GM19463 (cell line): ENCODE results near the gene CCDC38.
A peak's percentile ranks its signal among the peaks of the same experiment; 100 is the strongest.
"Not testable (repeated sequence)": the region's sequence is repeated elsewhere in the genome, so short reads cannot be mapped to it uniquely, and the experiment has no call there.

ENCODE experiments used
- ATAC-seq: cut with Tn5 transposase; IDR thresholded peaks from one replicate; pipeline ENCODE4 v1.9.1; 2021; ENCODE audit warnings: mild to moderate bottlenecking, moderate library complexity; ENCODE audit not compliant: unreplicated experiment

CCDC38 gene

GRCh38 chr12:95942524-95943329 is at the start of gene CCDC38:
Gene CCDC38 (minus strand): TSS chr12:95942614. CDS start chr12:95936509, 6,105 bp downstream.
- ATAC-seq: peak; percentile 96

GRCh38 chr12:95990136-95990535 is 47.7 kb upstream of the CCDC38 start:
- ATAC-seq: no peak

GRCh38 chr12:95989504-95990123 is 47.2 kb upstream of the CCDC38 start:
- ATAC-seq: no peak

GRCh38 chr12:95988506-95989275 is 46.3 kb upstream of the CCDC38 start:
- ATAC-seq: no peak

- ATAC-seq: no peak
Observed at GRCh38 chr12:95986635-95987570, 44.5 kb upstream of the CCDC38 start.

- no peak for ATAC-seq
Observed at GRCh38 chr12:95984682-95985081, 42.3 kb upstream of the CCDC38 start.

GRCh38 chr12:95982602-95983001 is 40.2 kb upstream of the CCDC38 start:
- no peak for ATAC-seq

GRCh38 chr12:95980437-95980836 is 38.0 kb upstream of the CCDC38 start:
- ATAC-seq: no peak

- ATAC-seq: no peak
Observed at GRCh38 chr12:95978774-95979173, 36.4 kb upstream of the CCDC38 start.

GRCh38 chr12:95978351-95978750 is 35.9 kb upstream of the CCDC38 start:
- ATAC-seq: no peak

GRCh38 chr12:95977764-95978305 is 35.4 kb upstream of the CCDC38 start:
- ATAC-seq: no peak

GRCh38 chr12:95976416-95976832 is 34.0 kb upstream of the CCDC38 start:
- no peak for ATAC-seq

- ATAC-seq: no peak
Observed at GRCh38 chr12:95975491-95975890, 33.1 kb upstream of the CCDC38 start.

GRCh38 chr12:95974358-95974757 is 31.9 kb upstream of the CCDC38 start:
- no peak for ATAC-seq

GRCh38 chr12:95972832-95973456 is 30.5 kb upstream of the CCDC38 start:
- no peak for ATAC-seq

- no peak for ATAC-seq
Observed at GRCh38 chr12:95970905-95971304, 28.5 kb upstream of the CCDC38 start.

- not testable (repeated sequence) for ATAC-seq
Observed at GRCh38 chr12:95969116-95969515, 26.7 kb upstream of the CCDC38 start.

- no peak for ATAC-seq
Observed at GRCh38 chr12:95967301-95967700, 24.9 kb upstream of the CCDC38 start.

GRCh38 chr12:95966287-95966870 is 24.0 kb upstream of the CCDC38 start:
- no peak for ATAC-seq
